GM21447 (cell line): ENCODE results near the gene FBXW12.

Experiments used
- ATAC-seq: cut with Tn5 transposase; IDR thresholded peaks from one replicate; pipeline ENCODE4 v1.9.1; 2021; ENCODE audit not compliant: unreplicated experiment

The FBXW12 gene

DNA sequence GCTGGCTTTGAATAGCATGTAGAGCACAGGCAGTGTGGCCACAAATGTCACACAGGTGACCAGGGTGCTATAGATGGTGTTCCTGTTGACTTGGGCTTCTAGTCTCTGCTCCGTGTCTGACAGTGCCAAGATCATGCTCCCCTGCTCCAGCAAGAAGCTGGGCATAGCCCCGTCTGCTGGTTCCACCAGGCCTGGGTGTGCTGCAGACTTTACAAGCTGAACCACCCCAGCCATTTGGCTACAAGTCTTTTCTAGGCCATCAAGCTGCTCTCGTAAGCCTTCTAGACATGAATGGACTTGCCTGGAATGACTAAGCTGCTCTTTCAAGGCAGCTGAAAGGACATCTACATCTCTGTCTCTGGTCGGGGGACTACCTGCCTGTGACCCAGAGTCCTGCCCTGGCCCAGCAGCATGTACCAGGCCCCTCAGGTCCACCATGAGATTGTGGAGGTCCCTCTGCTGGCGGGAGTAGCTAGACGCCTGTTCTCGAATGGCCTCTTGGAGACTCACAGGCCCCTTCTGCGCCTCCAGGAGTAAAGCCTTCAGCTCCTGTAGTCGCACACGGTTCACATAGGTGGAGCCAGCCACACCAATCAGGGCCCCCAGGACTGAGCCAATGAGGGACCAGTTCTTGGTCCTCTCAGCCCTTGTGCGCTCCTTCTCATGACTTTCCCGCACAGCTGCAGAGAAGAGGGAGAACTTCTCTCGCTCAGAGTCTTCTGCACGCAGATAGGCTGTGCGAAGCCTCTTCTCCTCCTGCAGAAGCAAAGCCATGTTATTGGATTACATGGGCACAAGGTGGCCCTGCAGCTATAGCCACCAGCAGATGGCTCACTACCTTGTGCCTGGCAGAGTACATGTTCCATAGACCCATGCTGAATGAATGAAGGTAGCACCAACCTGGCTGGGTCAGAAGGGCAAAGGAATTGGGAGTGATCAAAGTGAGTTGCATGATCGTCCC is 60.7 kb downstream of the FBXW12 start:
- ATAC-seq: no peak

DNA sequence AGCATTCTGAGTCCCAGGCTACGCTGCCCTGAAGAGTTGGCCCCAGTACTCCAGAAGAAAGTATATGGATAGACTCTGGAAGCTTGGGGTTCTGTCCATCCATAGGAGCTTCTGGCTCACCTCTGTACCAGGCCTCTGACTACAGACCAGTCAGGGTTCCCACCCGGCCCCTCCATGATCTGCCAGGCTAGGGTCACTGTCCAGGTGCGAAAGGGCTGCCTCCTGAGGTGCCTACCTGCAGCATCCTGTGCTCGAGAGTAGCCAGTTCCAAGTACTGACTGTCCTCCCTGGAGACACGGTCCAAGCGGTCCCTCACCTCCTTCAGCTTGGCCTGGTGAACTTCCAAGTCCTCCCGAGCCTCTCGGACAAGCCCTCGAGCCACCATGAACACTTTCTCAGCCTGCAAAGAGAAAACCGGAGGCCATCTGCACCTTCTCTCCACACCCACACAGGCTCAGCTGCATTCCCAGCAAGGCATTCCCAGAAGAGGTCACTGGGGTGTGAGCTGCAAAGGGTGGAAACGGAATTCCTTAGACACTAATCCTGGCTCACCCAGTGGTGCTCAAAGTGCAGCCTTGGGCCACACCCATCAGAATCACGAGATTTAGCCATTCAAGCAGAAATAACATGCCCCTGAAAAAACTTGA is 61.6 kb downstream of the FBXW12 start:
- ATAC-seq: no peak

DNA sequence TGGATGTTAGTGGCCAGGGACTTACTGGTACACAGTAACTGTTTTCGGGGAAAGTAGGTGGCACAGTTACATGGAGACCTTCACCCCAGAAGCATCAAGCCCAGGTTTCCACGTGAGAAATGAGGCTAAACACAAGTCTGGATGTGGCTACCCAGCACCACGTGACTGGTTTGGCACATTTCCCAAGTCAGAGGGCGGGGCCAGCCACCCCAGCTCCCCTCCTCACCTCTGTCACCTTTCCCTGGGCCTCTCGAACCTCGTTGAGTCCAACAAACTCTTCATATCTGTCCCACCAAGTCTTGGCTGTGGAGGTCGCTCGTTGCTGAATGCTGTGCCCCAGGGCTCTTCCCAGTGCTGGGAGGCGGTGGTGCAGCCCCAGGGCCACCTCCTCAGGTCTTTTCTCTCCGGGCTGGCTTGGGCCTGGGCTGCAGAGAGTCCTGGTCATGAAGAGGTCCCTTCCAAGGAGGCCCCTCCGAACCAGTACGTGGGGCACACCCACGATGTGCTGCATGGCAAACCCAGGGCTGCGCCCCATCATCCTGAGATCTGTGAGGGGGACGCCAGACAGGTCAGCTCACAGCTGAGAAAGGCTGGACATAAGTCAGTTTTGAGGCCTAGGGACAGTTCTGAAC is 62.7 kb downstream of the FBXW12 start:
- no peak for ATAC-seq

DNA sequence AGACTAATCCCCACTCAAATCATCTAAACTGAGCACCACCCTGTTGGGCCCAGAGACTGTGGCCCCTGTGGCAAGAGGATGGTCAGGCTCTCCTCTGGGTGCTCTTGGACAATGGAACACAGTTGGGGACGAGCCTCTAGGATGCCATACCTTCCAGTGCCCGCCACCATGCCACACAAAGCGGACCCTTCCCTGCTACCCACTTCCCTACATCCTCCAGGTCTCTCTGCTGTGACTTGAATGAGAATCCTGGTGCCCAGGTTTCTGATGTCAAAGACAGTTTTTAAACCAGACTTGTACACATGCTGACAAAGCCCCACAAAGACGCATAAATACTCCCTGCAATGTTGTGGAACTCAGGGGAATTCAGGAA is 63.2 kb downstream of the FBXW12 start:
- ATAC-seq: no peak

DNA sequence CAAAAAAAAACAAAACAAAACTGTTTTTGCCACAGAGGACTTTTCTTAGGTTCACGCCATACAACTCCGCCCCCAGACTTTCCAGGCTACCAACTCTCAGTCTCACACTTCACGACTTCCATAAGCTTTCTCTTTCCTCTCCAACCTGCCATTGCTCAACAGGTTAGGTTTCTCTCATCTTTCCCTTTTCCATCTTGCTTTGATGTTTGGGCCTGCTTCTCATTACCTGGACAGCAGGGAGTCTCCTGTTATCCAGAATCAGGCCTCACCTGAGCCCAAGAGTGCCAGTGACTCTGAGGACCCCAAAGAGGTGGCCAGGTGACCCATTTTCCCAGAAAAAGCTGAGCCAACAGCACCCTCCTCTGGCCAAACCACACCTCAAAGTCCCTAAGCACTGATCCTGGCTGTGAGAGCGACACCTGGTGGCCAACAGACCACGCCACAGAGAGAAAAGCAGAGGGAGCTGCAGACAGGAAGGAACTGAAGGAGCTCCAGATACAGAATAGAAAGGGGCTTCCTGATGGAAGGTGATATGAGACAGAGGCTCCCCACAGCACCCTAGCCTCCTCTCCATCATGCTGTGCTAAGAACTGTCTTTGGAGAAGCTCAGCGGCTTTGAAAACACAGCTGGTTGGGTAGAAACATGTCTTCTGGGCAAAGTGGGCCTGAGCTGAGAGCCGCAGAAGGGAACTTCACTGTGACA is 63.9 kb downstream of the FBXW12 start:
- ATAC-seq: no peak

DNA sequence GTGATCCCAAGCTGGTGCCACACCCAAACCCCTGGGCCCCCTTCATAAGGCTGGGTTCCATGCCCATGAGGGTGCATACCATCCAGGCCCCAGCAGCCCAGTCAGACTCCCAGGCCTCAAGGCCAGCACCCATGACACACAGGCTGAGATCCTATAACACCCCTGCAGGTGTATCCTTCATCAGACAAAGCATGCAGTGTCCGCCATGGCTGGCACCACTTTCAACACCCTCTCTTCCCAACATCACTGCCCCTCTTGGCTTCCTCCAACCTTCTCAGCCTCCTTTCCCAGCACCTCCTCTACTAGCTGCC is 64.4 kb downstream of the FBXW12 start:
- no peak for ATAC-seq

DNA sequence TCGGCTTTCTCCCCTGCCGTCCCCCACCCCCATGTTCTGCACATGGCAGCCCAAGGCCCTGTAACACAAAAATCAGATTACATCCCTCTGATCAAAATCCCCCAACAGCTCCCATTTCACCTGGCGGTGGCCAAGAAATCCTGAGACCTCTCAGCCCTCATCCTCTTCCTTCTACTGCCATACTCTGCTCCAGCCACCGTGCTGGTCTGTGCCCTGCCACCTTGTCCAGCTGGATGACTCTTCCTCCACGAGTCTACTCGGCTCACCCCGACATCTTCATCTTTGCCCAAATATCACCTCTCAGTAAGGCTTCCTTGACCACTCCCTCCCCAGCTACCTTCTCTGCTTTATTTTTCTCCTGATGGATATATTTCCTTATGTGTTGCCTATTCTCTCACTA is 64.8 kb downstream of the FBXW12 start:
- no peak for ATAC-seq

DNA sequence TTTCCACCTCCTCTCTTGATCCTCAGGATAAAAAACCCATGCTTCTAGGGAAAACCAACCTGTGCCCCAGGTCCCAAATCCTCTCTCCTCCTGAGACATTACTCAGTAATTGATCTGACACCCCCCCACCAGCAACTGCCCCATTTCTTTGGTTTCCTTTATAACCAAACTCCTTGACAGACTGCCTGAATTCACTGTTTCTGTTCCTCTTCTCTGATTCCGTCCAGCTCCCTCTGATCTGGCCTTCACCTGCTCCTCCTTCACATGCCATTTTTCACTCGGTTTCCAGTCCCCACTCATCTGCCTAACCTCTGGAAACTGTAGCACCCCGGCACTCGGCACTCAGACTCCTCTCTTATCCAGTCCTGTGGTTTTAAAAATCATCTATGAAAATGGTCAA is 65.8 kb downstream of the FBXW12 start:
- no peak for ATAC-seq

DNA sequence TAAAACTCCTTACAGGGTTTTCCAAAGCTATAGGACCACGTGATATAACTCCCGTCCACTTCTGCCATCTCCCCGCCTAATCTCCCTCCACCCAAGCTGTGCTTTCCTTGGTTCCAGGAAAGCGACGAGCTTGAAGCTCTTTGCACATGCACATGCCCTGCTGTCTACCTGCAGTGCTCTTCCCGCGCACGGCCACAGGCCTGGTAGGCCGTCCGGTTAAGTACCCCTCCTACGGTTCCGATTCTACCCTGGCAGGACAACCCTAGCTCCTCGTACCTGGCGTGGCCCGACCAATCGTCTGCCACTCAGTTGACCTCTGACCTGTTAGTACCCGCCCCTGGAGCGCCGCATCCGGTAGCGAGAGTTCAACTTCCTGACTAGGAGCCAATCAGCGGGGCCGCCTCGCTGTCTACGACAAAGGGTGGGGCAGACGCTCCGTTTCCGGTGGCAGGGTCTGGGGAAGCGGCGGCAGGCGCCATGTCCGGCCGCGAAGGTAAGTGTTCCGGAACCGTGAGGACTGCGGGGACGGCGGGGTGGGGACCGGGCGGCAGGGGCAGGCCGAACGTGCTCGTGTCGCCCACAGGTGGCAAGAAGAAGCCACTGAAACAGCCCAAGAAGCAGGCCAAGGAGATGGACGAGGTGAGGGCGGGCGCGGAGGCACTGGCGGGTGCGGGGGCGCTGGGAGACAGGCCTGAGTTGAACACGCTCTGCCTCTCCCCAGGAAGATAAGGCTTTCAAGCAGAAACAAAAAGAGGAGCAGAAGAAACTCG is 68.0 kb downstream of the FBXW12 start, which contains the start of the genes CCDC51 and TMA7:
CCDC51 (minus strand) TSS at position 300 of the 770 bp plus-strand sequence. CDS start 4,991 bp downstream, outside the sequence.
TMA7 (plus strand) TSS at position 438 of the 770 bp plus-strand sequence; CDS start at position 478, 40 bp downstream.
- peak; percentile 87 for ATAC-seq

DNA sequence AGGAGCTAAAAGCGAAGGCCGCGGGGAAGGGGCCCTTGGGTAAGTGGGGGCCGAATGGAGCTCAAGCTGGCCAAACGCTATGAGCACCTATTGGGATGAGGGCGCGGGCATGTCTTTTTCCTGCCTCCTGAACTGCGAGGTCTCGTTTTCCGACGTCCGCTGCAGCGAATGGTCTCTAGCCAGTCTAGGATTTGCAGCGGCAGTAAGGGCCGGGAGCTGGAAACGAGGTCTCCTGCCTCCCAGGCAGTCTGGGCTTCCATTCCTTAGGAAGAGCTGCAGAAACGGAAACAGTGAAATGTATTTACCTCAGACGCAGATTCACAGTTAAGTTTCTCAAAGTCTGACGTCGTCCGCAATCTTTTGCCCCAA is 68.6 kb downstream of the FBXW12 start:
- ATAC-seq: peak; percentile 8

DNA sequence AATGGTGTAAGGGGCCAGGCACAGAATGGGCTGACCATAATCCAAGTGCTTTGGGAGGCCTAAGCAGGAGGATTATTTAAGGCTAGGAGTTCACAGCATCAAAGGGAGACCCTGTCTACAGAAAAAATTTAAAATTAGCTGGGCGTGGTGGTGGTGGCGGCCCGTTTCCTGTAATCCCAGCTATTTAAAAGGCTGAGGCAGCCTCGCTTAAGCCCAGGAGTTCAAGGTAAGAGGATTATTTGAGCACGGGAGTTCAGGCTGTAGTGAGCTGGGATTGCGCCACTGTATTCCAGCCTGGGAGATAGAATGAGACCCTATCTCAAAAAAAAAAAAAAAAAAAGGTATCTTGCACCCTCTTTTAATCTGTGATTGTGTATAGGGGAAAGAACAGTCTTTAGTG is 69.9 kb downstream of the FBXW12 start:
- ATAC-seq: no peak
